ENCODE results near the gene TBC1D19.

TBC1D19 gene

GRCh38 chr4:26782830-26783202 lies 198.9 kb downstream of the TBC1D19 start:
- no peak for DNase-seq

- no peak for DNase-seq
These were observed 200.5 kb downstream of the TBC1D19 start for GRCh38 chr4:26784207-26784865.

- DNase-seq, result no peak
These were observed 201.4 kb downstream of the TBC1D19 start for GRCh38 chr4:26785312-26785711.

GRCh38 chr4:26785810-26786209 lies 201.9 kb downstream of the TBC1D19 start:
- DNase-seq, result no peak

- DNase-seq, result no peak
These were observed 203.0 kb downstream of the TBC1D19 start for GRCh38 chr4:26786916-26787315.

GRCh38 chr4:26787461-26788340 lies 203.8 kb downstream of the TBC1D19 start:
- peak; percentile 37 for DNase-seq

GRCh38 chr4:26788341-26788733 lies 204.5 kb downstream of the TBC1D19 start:
- no peak for DNase-seq

GRCh38 chr4:26789208-26789607 lies 205.3 kb downstream of the TBC1D19 start:
- no peak for DNase-seq

- no peak for DNase-seq
These were observed 207.5 kb downstream of the TBC1D19 start for GRCh38 chr4:26791346-26791745.

GRCh38 chr4:26792639-26793038 lies 208.8 kb downstream of the TBC1D19 start:
- no peak for DNase-seq

- no peak for DNase-seq
These were observed 209.9 kb downstream of the TBC1D19 start for GRCh38 chr4:26793735-26794134.

- DNase-seq, result no peak
These were observed 212.2 kb downstream of the TBC1D19 start for GRCh38 chr4:26796081-26796480.

- DNase-seq, result no peak
These were observed 218.9 kb downstream of the TBC1D19 start for GRCh38 chr4:26802790-26803189.

- peak; percentile 47 for DNase-seq
These were observed 219.5 kb downstream of the TBC1D19 start for GRCh38 chr4:26803211-26803861.

- no peak for DNase-seq
These were observed 220.6 kb downstream of the TBC1D19 start for GRCh38 chr4:26804451-26804850.

- DNase-seq, result no peak
These were observed 221.0 kb downstream of the TBC1D19 start for GRCh38 chr4:26804925-26805324.

Data from right kidney (tissue), 1 donor.